H1 (cell line): ENCODE measurements around the gene AKAP7. TPM values are rescaled to one million over a fixed set of nuclear protein-coding genes. Genes with fewer than 3 reads are reported as not detected.

Experiments used
- RFX5 ChIP-seq: IDR thresholded peaks from 2 replicates; pipeline ENCODE4 v1.6.1; 2011; ENCODE audit warnings: low read depth, low read length, improper control_type of control experiment, borderline replicate concordance
- polyA plus RNA-seq, 7 experiments: library from polyadenylated mRNA; depleted of rRNA in 3 of 7; stranded (reverse) in 5 of 7; unstranded in 2 of 7; fragments of >200 nt in 5 of 7; fragments of 200-250 nt in 2 of 7; gene quantifications; 1 replicate in 5 of 7; 2 replicates in 1 of 7; 4 replicates in 1 of 7; pipeline versions ENCODE4 v1.2.1 to v1.2.3, GENCODE V29; 2011 to 2013; ENCODE audit warnings: missing spikeins in 2 of 7, mixed read lengths in 2 of 7
- total RNA-seq: library from RNA; stranded (reverse); fragmentation: NEBNext Ultra II Directional; extraction: Animal tissue kit (Norgen Biotek cat#: 25700); gene quantifications from 2 replicates; pipeline ENCODE4 v1.2.1, GENCODE V29; 2021

The AKAP7 gene
- total and polyA plus RNA-seq, 2 of the 8 experiments (the other 6 are each of a cell fraction or from before 2014, with no cell fraction given) = 4.7 to 16.9 TPM

GRCh38 chr6:131139599-131139998 lies 4.3 kb downstream of the AKAP7 start (continued):
- no peak for TF ChIP-seq RFX5
